ENCODE data around the gene UTP20.
A peak's percentile ranks its signal among the peaks of the same experiment; 100 is the strongest.

UTP20 gene

DNA sequence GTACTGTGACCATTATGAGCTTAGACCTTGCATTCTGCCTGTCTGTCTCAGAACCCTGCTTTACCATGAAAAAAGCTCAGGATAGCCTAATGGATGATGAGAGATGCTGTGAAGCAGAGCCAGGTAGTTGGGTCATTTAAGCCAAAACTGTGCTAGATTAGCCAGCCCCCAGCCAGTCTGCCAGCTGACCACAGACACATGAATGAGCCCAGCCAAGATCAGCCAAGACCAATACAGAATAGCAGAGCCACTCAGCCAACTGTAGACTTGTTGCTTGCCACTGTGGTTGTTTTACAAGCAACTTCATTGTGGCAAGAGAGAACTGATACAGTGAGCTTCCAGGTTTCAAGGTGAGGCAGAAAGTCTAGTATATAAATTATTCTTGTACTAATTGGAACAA lies 12.8 kb upstream of the UTP20 start:
- TF ChIP-seq PAX5 (IDR thresholded peaks at IDR 0.05; ENCODE audit: insufficient read depth, low read length, severe bottlenecking) (no peak), POLR2AphosphoS5 (IDR thresholded peaks at IDR 0.05; ENCODE audit: low read depth, low read length) (no peak), POU2F2 (IDR thresholded peaks at IDR 0.05; ENCODE audit: low read depth, low read length) (no peak), POLR2A (IDR thresholded peaks at IDR 0.05; ENCODE audit: low read depth, low read length) (no peak), SPI1 (IDR thresholded peaks at IDR 0.05; ENCODE audit: low read depth, low read length) (no peak), TAF1 (IDR thresholded peaks at IDR 0.05; ENCODE audit: low read depth, low read length) (no peak)
- FAIRE-seq = no peak
- no peak for DNase-seq (ENCODE audit: insufficient read length, low spot score)

DNA sequence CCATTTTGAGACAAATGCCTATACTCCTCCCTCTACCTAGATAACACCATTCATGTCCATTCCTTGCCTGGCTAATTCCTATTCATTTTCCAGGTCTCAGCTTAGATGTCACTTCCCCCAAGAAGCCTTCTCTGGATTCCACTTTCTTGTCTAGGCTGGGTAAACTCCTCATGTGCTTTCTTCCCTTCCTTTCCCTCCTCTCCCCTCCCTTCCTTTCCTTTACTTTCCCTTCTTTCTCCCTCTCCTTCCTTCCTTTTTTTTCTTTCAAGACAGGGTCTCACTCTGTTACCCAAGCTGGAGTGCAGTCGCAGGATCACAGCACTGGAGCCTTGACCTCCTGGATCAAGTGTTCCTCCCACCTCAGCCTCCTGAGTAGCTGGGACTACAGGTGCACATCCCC lies 3.5 kb upstream of the UTP20 start:
- FAIRE-seq = no peak

DNA sequence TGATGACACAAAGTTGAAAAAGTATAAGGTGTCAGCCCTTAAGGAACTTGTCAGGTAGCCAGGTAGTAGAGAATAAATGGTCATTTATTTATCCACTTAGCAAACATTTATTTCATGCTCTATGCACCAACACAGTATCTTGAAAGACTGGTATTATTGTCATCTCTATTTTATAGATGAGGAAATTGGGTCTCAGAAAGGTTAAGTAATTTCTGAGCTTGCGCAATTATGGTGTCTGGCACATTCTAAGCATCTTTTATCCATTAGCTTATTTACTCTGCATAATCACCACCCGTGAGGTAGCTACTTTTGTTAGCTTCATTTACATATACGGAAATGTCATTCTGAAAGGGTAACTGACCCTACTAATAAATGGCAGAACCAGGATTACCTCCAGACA lies 2.5 kb upstream of the UTP20 start:
- DNase-seq (ENCODE audit: insufficient read length, low spot score) = no peak
- no peak for FAIRE-seq
- no peak for TF ChIP-seq POLR2AphosphoS5 (IDR thresholded peaks at IDR 0.05; ENCODE audit: low read depth, low read length)
- TF ChIP-seq SPI1 (IDR thresholded peaks at IDR 0.05; ENCODE audit: low read depth, low read length) = no peak
- TF ChIP-seq POLR2A (IDR thresholded peaks at IDR 0.05; ENCODE audit: low read depth, low read length) = no peak

More for the DNA sequence above, 3.5 kb upstream of the UTP20 start:
- TF ChIP-seq POLR2A (IDR thresholded peaks at IDR 0.05; ENCODE audit: low read depth, low read length) (no peak), TAF1 (IDR thresholded peaks at IDR 0.05; ENCODE audit: low read depth, low read length) (no peak), POU2F2 (IDR thresholded peaks at IDR 0.05; ENCODE audit: low read depth, low read length) (no peak), POLR2AphosphoS5 (IDR thresholded peaks at IDR 0.05; ENCODE audit: low read depth, low read length) (no peak), PAX5 (IDR thresholded peaks at IDR 0.05; ENCODE audit: insufficient read depth, low read length, severe bottlenecking) (no peak), SPI1 (IDR thresholded peaks at IDR 0.05; ENCODE audit: low read depth, low read length) (no peak)
- DNase-seq (ENCODE audit: insufficient read length, low spot score) = no peak

DNA sequence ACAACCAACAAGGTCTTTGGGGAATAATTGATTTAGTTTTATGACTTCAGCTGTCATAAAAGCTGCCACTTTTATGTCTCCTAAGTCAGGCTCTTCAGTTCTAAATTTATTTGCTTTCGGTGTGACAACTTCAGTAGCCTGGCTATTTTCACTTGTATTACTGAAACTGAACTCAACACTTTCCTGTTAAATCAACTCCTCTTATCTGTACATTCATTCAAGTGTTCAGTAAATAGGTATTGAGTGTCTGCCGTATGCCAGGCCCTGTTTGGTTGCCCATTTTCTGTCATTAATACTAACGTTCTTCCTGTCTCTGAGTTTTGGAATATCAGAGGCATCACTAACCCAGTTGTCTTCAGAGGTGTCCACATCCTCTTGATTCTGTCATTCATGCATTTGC lies 7.5 kb downstream of the UTP20 start:
- DNase-seq (ENCODE audit: insufficient read length, low spot score) (no peak), FAIRE-seq (no peak)
- TF ChIP-seq POU2F2 (IDR thresholded peaks at IDR 0.05; ENCODE audit: low read depth, low read length) = no peak
- no peak for TF ChIP-seq SPI1 (IDR thresholded peaks at IDR 0.05; ENCODE audit: low read depth, low read length)
- TF ChIP-seq PAX5 (IDR thresholded peaks at IDR 0.05; ENCODE audit: insufficient read depth, low read length, severe bottlenecking) = no peak
- TF ChIP-seq POLR2AphosphoS5 (IDR thresholded peaks at IDR 0.05; ENCODE audit: low read depth, low read length) = no peak
- TF ChIP-seq TAF1 (IDR thresholded peaks at IDR 0.05; ENCODE audit: low read depth, low read length) = no peak
- no peak for TF ChIP-seq POLR2A (IDR thresholded peaks at IDR 0.05; ENCODE audit: low read depth, low read length)

DNA sequence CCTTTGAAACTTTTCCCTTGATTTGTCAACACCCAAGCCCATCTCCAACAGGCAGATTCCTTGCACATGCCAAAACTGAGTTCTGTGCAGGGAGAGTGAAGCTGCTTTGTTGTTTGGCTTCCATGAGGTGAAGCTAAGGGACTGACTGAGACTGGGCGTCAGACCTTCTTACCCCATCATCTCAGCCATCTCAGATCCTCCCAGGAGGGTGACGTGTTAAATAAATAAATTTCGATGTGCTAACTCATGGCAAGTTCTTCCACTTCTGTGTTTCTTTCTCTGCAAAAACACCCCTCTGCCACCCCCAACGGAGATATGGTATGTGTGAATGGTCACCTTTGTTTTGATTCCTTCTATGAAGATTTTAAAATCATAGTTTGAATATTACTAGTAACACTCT lies 17.8 kb downstream of the UTP20 start:
- no peak for DNase-seq (ENCODE audit: insufficient read length, low spot score)
- no peak for FAIRE-seq
- no peak for TF ChIP-seq SPI1 (IDR thresholded peaks at IDR 0.05; ENCODE audit: low read depth, low read length)

DNA sequence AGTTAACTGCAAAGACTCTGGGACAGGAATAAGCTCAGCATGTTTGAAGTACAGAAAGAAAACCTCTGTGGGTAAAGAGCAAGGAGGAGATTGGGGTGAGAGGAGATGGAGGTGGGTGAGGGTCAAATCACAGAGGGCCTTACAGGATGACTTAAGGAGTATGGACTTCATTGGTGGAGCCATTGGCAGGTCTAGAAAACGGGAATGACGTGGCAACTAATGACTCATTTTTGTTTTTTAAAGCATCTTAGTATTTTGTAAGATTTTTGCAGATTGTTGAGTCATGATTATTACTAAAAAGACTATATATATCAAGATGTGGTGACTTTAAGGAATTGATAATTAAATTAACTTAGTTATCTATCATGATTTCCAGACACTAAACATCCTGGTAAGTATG lies 18.5 kb downstream of the UTP20 start:
- TF ChIP-seq TAF1 (IDR thresholded peaks at IDR 0.05; ENCODE audit: low read depth, low read length) = no peak
- no peak for TF ChIP-seq POU2F2 (IDR thresholded peaks at IDR 0.05; ENCODE audit: low read depth, low read length)
- no peak for TF ChIP-seq SPI1 (IDR thresholded peaks at IDR 0.05; ENCODE audit: low read depth, low read length)
- TF ChIP-seq POLR2AphosphoS5 (IDR thresholded peaks at IDR 0.05; ENCODE audit: low read depth, low read length) = no peak
- TF ChIP-seq PAX5 (IDR thresholded peaks at IDR 0.05; ENCODE audit: insufficient read depth, low read length, severe bottlenecking) = no peak
- no peak for TF ChIP-seq POLR2A (IDR thresholded peaks at IDR 0.05; ENCODE audit: low read depth, low read length)
- DNase-seq (ENCODE audit: insufficient read length, low spot score) = no peak
- peak; percentile 28 for FAIRE-seq

DNA sequence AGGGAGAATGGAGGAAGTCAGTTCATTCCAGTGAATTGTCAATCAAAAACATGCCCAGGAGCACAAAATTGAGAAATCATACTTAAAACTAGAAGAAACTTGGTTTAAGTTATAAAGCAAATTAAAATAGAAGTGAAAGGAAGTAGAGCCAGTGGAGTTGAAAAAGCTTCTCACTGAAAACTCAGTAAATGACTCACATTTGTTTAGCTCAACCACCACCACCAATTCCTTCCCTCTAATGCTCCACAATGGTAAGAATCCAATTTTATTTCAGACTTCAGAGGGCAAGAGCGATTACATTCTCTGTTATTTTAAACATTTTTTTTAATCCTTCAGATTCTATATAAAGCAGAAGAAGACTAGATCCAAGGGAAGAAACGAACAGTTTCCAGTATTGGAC lies 19.4 kb downstream of the UTP20 start:
- DNase-seq (ENCODE audit: insufficient read length, low spot score) = no peak
- FAIRE-seq = no peak

DNA sequence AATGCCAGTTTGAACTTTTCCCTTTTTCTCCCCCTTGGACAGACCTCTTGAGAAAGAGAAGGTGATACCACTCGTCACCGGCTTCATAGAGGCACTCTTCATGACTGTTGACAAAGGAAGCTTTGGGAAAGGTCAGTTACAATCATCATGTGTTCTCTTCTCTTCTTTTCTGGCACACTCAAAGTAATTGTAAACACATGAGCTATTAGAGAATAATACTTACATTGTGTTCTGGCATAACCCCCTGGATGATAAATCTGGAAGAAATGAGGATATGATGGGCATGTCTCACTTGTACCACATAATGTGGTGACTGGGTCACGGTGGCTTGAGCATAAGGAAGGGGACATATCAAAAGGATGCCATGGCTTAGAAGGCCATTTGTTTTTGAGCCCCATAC lies 20.0 kb downstream of the UTP20 start:
- TF ChIP-seq POLR2AphosphoS5 (IDR thresholded peaks at IDR 0.05; ENCODE audit: low read depth, low read length) (no peak), PAX5 (IDR thresholded peaks at IDR 0.05; ENCODE audit: insufficient read depth, low read length, severe bottlenecking) (no peak), POU2F2 (IDR thresholded peaks at IDR 0.05; ENCODE audit: low read depth, low read length) (no peak), SPI1 (IDR thresholded peaks at IDR 0.05; ENCODE audit: low read depth, low read length) (no peak), TAF1 (IDR thresholded peaks at IDR 0.05; ENCODE audit: low read depth, low read length) (no peak), POLR2A (IDR thresholded peaks at IDR 0.05; ENCODE audit: low read depth, low read length) (no peak)
- DNase-seq (ENCODE audit: insufficient read length, low spot score) (no peak), FAIRE-seq (no peak)

More for the DNA sequence above, 19.4 kb downstream of the UTP20 start:
- TF ChIP-seq POU2F2 (IDR thresholded peaks at IDR 0.05; ENCODE audit: low read depth, low read length) (no peak), POLR2AphosphoS5 (IDR thresholded peaks at IDR 0.05; ENCODE audit: low read depth, low read length) (no peak), POLR2A (IDR thresholded peaks at IDR 0.05; ENCODE audit: low read depth, low read length) (no peak), SPI1 (IDR thresholded peaks at IDR 0.05; ENCODE audit: low read depth, low read length) (no peak), TAF1 (IDR thresholded peaks at IDR 0.05; ENCODE audit: low read depth, low read length) (no peak), PAX5 (IDR thresholded peaks at IDR 0.05; ENCODE audit: insufficient read depth, low read length, severe bottlenecking) (no peak)

DNA sequence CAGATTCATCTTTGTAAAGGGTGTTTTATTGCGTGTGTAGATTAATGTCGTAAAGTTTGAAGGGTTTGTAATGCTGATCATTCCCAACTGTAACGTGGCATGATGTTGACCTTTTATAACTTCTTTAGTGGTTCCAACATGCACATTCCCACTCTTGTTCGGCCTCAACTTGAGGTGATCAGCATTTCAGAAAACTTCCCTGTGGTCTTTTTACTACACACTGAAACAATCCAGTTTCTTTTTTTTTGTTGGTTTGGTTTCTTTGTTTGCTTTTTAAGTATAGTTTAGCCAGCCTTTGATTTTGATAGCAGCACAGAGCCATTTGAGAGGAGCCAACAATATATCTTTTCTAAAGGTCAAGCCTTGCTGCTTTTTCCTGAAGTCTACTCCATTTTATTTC lies 22.8 kb downstream of the UTP20 start:
- FAIRE-seq (no peak), DNase-seq (ENCODE audit: insufficient read length, low spot score) (no peak)
- no peak for TF ChIP-seq POU2F2 (IDR thresholded peaks at IDR 0.05; ENCODE audit: low read depth, low read length)
- TF ChIP-seq POLR2AphosphoS5 (IDR thresholded peaks at IDR 0.05; ENCODE audit: low read depth, low read length) = no peak
- no peak for TF ChIP-seq PAX5 (IDR thresholded peaks at IDR 0.05; ENCODE audit: insufficient read depth, low read length, severe bottlenecking)
- no peak for TF ChIP-seq SPI1 (IDR thresholded peaks at IDR 0.05; ENCODE audit: low read depth, low read length)
- TF ChIP-seq TAF1 (IDR thresholded peaks at IDR 0.05; ENCODE audit: low read depth, low read length) = no peak
- TF ChIP-seq POLR2A (IDR thresholded peaks at IDR 0.05; ENCODE audit: low read depth, low read length) = no peak

DNA sequence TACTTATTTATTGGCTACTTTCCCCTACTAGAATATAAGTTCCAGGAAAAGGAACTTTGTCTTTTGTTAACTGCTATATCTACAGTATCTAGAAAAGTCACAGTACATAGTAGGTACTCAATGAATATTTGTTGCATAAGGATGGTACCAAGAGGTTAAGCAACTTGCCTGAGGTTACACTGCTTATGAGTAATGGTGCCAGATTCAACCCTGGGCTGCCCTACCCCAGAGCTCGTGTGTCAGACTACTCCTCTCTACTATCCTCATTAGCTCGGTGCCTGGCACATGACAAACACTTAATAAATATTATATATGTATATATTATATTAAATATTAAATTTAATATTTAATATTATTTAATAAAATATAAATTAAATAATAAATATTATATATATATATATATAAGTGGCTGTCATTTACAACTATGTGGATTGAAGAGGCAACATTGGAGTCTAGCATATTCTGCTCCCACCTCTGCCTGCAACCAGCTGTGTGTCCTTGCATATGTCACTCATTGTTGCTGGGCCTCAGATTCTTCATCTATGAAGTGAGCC lies 25.4 kb downstream of the UTP20 start:
- TF ChIP-seq PAX5 (IDR thresholded peaks at IDR 0.05; ENCODE audit: insufficient read depth, low read length, severe bottlenecking) (no peak), POU2F2 (IDR thresholded peaks at IDR 0.05; ENCODE audit: low read depth, low read length) (no peak), POLR2AphosphoS5 (IDR thresholded peaks at IDR 0.05; ENCODE audit: low read depth, low read length) (no peak), POLR2A (IDR thresholded peaks at IDR 0.05; ENCODE audit: low read depth, low read length) (no peak), SPI1 (IDR thresholded peaks at IDR 0.05; ENCODE audit: low read depth, low read length) (no peak), TAF1 (IDR thresholded peaks at IDR 0.05; ENCODE audit: low read depth, low read length) (no peak)
- DNase-seq (ENCODE audit: insufficient read length, low spot score) (no peak), FAIRE-seq (no peak)
